ENCODE measurements around the gene RUNX2. TPM values are rescaled to one million over a fixed set of nuclear protein-coding genes. Genes with fewer than 3 reads are reported as not detected.

Gene RUNX2
- total and polyA plus RNA-seq, 2 of the 8 experiments (the other 6 are each of a cell fraction or from before 2014, with no cell fraction given): 0.26 to 1.2 TPM

DNA sequence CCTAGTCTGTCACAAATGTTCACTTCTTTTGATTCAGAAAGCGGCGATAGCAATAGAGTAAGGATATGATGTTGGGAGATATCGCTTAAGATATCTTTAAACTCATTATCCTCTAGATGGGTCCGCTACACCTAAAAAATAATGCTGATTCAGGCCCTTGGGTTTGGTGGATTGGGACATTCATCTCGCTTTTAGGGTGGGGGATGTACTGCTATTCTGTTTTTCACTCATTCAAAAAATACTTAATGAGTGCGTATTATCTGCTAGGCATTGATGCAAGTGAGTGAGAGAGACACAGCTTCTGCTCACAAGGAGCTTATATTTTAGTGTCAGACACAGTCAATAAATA lies 167.9 kb downstream of the RUNX2 start (continued):
- TF ChIP-seq, protein P1, sequence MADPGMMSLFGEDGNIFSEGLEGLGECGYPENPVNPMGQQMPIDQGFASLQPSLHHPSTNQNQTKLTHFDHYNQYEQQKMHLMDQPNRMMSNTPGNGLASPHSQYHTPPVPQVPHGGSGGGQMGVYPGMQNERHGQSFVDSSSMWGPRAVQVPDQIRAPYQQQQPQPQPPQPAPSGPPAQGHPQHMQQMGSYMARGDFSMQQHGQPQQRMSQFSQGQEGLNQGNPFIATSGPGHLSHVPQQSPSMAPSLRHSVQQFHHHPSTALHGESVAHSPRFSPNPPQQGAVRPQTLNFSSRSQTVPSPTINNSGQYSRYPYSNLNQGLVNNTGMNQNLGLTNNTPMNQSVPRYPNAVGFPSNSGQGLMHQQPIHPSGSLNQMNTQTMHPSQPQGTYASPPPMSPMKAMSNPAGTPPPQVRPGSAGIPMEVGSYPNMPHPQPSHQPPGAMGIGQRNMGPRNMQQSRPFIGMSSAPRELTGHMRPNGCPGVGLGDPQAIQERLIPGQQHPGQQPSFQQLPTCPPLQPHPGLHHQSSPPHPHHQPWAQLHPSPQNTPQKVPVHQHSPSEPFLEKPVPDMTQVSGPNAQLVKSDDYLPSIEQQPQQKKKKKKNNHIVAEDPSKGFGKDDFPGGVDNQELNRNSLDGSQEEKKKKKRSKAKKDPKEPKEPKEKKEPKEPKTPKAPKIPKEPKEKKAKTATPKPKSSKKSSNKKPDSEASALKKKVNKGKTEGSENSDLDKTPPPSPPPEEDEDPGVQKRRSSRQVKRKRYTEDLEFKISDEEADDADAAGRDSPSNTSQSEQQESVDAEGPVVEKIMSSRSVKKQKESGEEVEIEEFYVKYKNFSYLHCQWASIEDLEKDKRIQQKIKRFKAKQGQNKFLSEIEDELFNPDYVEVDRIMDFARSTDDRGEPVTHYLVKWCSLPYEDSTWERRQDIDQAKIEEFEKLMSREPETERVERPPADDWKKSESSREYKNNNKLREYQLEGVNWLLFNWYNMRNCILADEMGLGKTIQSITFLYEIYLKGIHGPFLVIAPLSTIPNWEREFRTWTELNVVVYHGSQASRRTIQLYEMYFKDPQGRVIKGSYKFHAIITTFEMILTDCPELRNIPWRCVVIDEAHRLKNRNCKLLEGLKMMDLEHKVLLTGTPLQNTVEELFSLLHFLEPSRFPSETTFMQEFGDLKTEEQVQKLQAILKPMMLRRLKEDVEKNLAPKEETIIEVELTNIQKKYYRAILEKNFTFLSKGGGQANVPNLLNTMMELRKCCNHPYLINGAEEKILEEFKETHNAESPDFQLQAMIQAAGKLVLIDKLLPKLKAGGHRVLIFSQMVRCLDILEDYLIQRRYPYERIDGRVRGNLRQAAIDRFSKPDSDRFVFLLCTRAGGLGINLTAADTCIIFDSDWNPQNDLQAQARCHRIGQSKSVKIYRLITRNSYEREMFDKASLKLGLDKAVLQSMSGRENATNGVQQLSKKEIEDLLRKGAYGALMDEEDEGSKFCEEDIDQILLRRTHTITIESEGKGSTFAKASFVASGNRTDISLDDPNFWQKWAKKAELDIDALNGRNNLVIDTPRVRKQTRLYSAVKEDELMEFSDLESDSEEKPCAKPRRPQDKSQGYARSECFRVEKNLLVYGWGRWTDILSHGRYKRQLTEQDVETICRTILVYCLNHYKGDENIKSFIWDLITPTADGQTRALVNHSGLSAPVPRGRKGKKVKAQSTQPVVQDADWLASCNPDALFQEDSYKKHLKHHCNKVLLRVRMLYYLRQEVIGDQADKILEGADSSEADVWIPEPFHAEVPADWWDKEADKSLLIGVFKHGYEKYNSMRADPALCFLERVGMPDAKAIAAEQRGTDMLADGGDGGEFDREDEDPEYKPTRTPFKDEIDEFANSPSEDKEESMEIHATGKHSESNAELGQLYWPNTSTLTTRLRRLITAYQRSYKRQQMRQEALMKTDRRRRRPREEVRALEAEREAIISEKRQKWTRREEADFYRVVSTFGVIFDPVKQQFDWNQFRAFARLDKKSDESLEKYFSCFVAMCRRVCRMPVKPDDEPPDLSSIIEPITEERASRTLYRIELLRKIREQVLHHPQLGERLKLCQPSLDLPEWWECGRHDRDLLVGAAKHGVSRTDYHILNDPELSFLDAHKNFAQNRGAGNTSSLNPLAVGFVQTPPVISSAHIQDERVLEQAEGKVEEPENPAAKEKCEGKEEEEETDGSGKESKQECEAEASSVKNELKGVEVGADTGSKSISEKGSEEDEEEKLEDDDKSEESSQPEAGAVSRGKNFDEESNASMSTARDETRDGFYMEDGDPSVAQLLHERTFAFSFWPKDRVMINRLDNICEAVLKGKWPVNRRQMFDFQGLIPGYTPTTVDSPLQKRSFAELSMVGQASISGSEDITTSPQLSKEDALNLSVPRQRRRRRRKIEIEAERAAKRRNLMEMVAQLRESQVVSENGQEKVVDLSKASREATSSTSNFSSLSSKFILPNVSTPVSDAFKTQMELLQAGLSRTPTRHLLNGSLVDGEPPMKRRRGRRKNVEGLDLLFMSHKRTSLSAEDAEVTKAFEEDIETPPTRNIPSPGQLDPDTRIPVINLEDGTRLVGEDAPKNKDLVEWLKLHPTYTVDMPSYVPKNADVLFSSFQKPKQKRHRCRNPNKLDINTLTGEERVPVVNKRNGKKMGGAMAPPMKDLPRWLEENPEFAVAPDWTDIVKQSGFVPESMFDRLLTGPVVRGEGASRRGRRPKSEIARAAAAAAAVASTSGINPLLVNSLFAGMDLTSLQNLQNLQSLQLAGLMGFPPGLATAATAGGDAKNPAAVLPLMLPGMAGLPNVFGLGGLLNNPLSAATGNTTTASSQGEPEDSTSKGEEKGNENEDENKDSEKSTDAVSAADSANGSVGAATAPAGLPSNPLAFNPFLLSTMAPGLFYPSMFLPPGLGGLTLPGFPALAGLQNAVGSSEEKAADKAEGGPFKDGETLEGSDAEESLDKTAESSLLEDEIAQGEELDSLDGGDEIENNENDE (IDR thresholded peaks at IDR 0.05; ENCODE audit: insufficient replicate concordance, low read length): no peak
- TF ChIP-seq SP4 (IDR thresholded peaks at IDR 0.05; ENCODE audit: low read length) (no peak), HDAC2 (IDR thresholded peaks at IDR 0.05; ENCODE audit: borderline replicate concordance in 1 of 2, low read depth in 2 of 2, low read length in 2 of 2) (no peak), ZNF274 (IDR thresholded peaks at IDR 0.05; ENCODE audit: borderline replicate concordance, extremely low read depth, low read length) (no peak), CHD2 (IDR thresholded peaks at IDR 0.05; ENCODE audit: low read length) (no peak), TAF1 (IDR thresholded peaks at IDR 0.05; ENCODE audit: low read depth, low read length) (no peak), RNF2 (IDR thresholded peaks at IDR 0.05; ENCODE audit: borderline replicate concordance, low read depth, low read length, missing control alignments, poor library complexity, severe bottlenecking) (no peak), KDM4A (IDR thresholded peaks at IDR 0.05; ENCODE audit: low read depth, low read length, severe bottlenecking) (no peak), EGR1 (IDR thresholded peaks at IDR 0.05; ENCODE audit: borderline replicate concordance, low read depth, low read length) (no peak), GABPA (IDR thresholded peaks at IDR 0.05; ENCODE audit: borderline replicate concordance, insufficient read depth, low read length) (no peak)
- TF ChIP-seq, protein P2, sequence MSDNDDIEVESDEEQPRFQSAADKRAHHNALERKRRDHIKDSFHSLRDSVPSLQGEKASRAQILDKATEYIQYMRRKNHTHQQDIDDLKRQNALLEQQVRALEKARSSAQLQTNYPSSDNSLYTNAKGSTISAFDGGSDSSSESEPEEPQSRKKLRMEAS (IDR thresholded peaks at IDR 0.05): no peak

Data from H1 (cell line).